ENCODE data around the gene ATP11C.

- TF ChIP-seq POLR2A (IDR thresholded peaks at IDR 0.05; ENCODE audit: low read depth, low read length) (no peak), CTCF (conservative IDR thresholded peaks at IDR 0.05; ENCODE audit: low read depth, low read length) (no peak), RFX5 (IDR thresholded peaks at IDR 0.05; ENCODE audit: low read depth, low read length) (no peak)
These were observed 90.3 kb downstream of the ATP11C start for GRCh38 chrX:139842326-139843185.
